ENCODE results near the gene KCNS1.

GRCh38 chr20:45067558-45067957 is 33.4 kb downstream of the KCNS1 start:
- no peak for TF ChIP-seq CTCF (IDR thresholded peaks at IDR 0.05; ENCODE audit: low read length)
- TF ChIP-seq EZH2 (IDR thresholded peaks at IDR 0.05; ENCODE audit: borderline replicate concordance, low read length): no peak

Measured in OCI-LY1 (cell line).